Posterior cingulate gyrus (tissue), 11 donors: ENCODE measurements around the gene MTUS2.
A peak's percentile ranks its signal among the peaks of the same experiment; 100 is the strongest.

Source experiments
- DNase-seq, 10 donors: peaks; one replicate each; pipeline versions ENCODE4 v3.0.0 to v3.0.0-alpha.2; 2020 to 2021; ENCODE audit warnings: mixed read lengths in 3 of 10
- intact Hi-C: fragments of 100-400 bp; cut with DNase I; formaldehyde crosslinking; loops from one replicate; pipeline ENCODE4 v1.15.1; 2023

The MTUS2 gene

GRCh38 chr13:29491248-29491647, 671.1 kb downstream of the MTUS2 start:
- DNase-seq: no peak
- intact Hi-C loops: no loop called here

- peak in 1 of 10 donors; percentile 25 for DNase-seq
- intact Hi-C loops: no loop called here
Measured at GRCh38 chr13:29493796-29494195, 673.7 kb downstream of the MTUS2 start.

- peak in 1 of 10 donors; percentile 42 for DNase-seq
Measured at GRCh38 chr13:29494520-29494919, 674.4 kb downstream of the MTUS2 start.

GRCh38 chr13:29496241-29496712, 676.1 kb downstream of the MTUS2 start:
- DNase-seq: peak in 3 of 10 donors; percentile 57 to 88 (median 82)
- intact Hi-C loops: no loop called here

More at GRCh38 chr13:29494520-29494919, 674.4 kb downstream of the MTUS2 start:
- intact Hi-C loops: no loop called here

GRCh38 chr13:29497137-29497654, 677.1 kb downstream of the MTUS2 start:
- DNase-seq: peak in 1 of 10 donors; percentile 76
- intact Hi-C loops: no loop called here

- intact Hi-C loops: no loop called here
Measured at GRCh38 chr13:29498426-29499040, 678.4 kb downstream of the MTUS2 start.

GRCh38 chr13:29499506-29500165, 679.5 kb downstream of the MTUS2 start:
- intact Hi-C loops: no loop called here
- peak in 1 of 10 donors; percentile 72 for DNase-seq

More at GRCh38 chr13:29498426-29499040, 678.4 kb downstream of the MTUS2 start:
- DNase-seq: peak in 1 of 10 donors; percentile 62

GRCh38 chr13:29500386-29500785, 680.2 kb downstream of the MTUS2 start:
- intact Hi-C loops: no loop called here
- DNase-seq: no peak

- intact Hi-C loops: no loop called here
Measured at GRCh38 chr13:29501674-29502073, 681.5 kb downstream of the MTUS2 start.

GRCh38 chr13:29502391-29503008, 682.4 kb downstream of the MTUS2 start:
- intact Hi-C loops: no loop called here
- peak in 1 of 10 donors; percentile 74 for DNase-seq

More at GRCh38 chr13:29501674-29502073, 681.5 kb downstream of the MTUS2 start:
- DNase-seq: no peak

- intact Hi-C loops: no loop called here
- peak in 3 of 10 donors; percentile 46 to 86 (median 77) for DNase-seq
Measured at GRCh38 chr13:29503041-29503837, 683.1 kb downstream of the MTUS2 start.

GRCh38 chr13:29504691-29505090, 684.6 kb downstream of the MTUS2 start:
- intact Hi-C loops: loop anchor here (5.0 kb wide), 1 partner anchor 343 kb away; no protein-coding TSS in a partner anchor
- DNase-seq: peak in 1 of 10 donors; percentile 74

- intact Hi-C loops: loop anchor here (5.0 kb wide), 1 partner anchor 342 kb away; no protein-coding TSS in a partner anchor
Measured at GRCh38 chr13:29505511-29505910, 685.4 kb downstream of the MTUS2 start.

GRCh38 chr13:29505950-29506349, 685.8 kb downstream of the MTUS2 start:
- no peak for DNase-seq
- intact Hi-C loops: loop anchor here (5.0 kb wide), 1 partner anchor 341 kb away; no protein-coding TSS in a partner anchor

More at GRCh38 chr13:29505511-29505910, 685.4 kb downstream of the MTUS2 start:
- no peak for DNase-seq

- DNase-seq: peak in 6 of 10 donors; percentile 37 to 92 (median 56)
- intact Hi-C loops: loop anchor here (5.0 kb wide), 1 partner anchor 340 kb away; no protein-coding TSS in a partner anchor
Measured at GRCh38 chr13:29507356-29507755, 687.2 kb downstream of the MTUS2 start.

- peak; percentile 68 to 98 (median 90) for DNase-seq
- intact Hi-C loops: loop anchor here (1.0 to 5.0 kb wide), 3 partner anchors 198 to 605 kb away; no protein-coding TSS in a partner anchor
Measured at GRCh38 chr13:29508130-29508875, 688.2 kb downstream of the MTUS2 start.

GRCh38 chr13:29508876-29509252, 688.7 kb downstream of the MTUS2 start:
- intact Hi-C loops: loop anchor here (1.0 to 5.0 kb wide), 3 partner anchors 198 to 604 kb away; no protein-coding TSS in a partner anchor
- DNase-seq: no peak

GRCh38 chr13:29509999-29510589, 690.0 kb downstream of the MTUS2 start:
- no peak for DNase-seq
- intact Hi-C loops: loop anchor here (2.0 to 5.0 kb wide), 2 partner anchors 197 to 337 kb away; no protein-coding TSS in a partner anchor
